A673 (cell line): ENCODE results near the gene SF3A2. TPM values are rescaled to one million over a fixed set of nuclear protein-coding genes. Genes with fewer than 3 reads are reported as not detected.

ENCODE experiments used
- BruUV-seq: library from RNA; stranded (reverse); fragments of 400-500 nt; replicated peaks from 2 replicates; lab custom pipeline; 2021; lab: Mats Ljungman, UMichigan
- CTCF ChIA-PET: fragments of 300-600 bp; sonication (Branson Sonifier 250); formaldehyde crosslinking; loops from one replicate; lab custom pipeline; 2022; ENCODE audit warnings: antibody characterized with exemption; lab: Charles Lee
- POLR2A ChIA-PET: fragments of 300-600 bp; sonication (Branson Sonifier 250); formaldehyde crosslinking; loops from one replicate; lab custom pipeline; 2022; ENCODE audit warnings: antibody characterized with exemption; ENCODE audit not compliant: low non-redundant PET; lab: Charles Lee
- DNase-seq: peaks from one replicate; pipeline ENCODE4 v3.0.0-alpha.2; 2015; ENCODE audit warnings: low spot score
- H3K27ac ChIP-seq: fragments of 200-600 bp; sonication (generic); 2 replicates; pipeline ENCODE4 v1.5.1; 2016; ENCODE audit warnings: mixed run types, low read depth, mild to moderate bottlenecking, mixed read lengths, antibody characterized with exemption, low read length; ENCODE audit not compliant: poor library complexity, severe bottlenecking
- H3K27me3 ChIP-seq: fragments of 200-600 bp; sonication (generic); replicated peaks from 2 replicates; pipeline ENCODE4 v1.6.1; 2017; ENCODE audit warnings: mixed run types, low read depth, mild to moderate bottlenecking, mixed read lengths, antibody characterized with exemption, low read length; ENCODE audit not compliant: insufficient read depth, poor library complexity
- H3K36me3 ChIP-seq: fragments of 200-600 bp; sonication (generic); 2 replicates; pipeline ENCODE4 v1.6.1; 2016; ENCODE audit warnings: mixed run types, mild to moderate bottlenecking, mixed read lengths, antibody characterized with exemption, low read length; ENCODE audit not compliant: insufficient read depth, poor library complexity, severe bottlenecking
- H3K4me1 ChIP-seq: fragments of 200-600 bp; sonication (generic); 2 replicates; pipeline ENCODE4 v1.6.1; 2017; ENCODE audit warnings: mixed run types, mild to moderate bottlenecking, mixed read lengths, antibody characterized with exemption, low read length; ENCODE audit not compliant: insufficient read depth, poor library complexity, severe bottlenecking
- H3K4me3 ChIP-seq: fragments of 200-600 bp; sonication (generic); 2 replicates; pipeline ENCODE4 v1.5.1; 2016; ENCODE audit warnings: low read depth, mixed run types, mild to moderate bottlenecking, mixed read lengths, low read length; ENCODE audit not compliant: poor library complexity, severe bottlenecking
- H3K9me3 ChIP-seq: fragments of 200-600 bp; sonication (generic); 2 replicates; pipeline ENCODE4 v1.6.1; 2016; ENCODE audit warnings: mixed run types, low read depth, mild to moderate bottlenecking, mixed read lengths, antibody characterized with exemption, low read length; ENCODE audit not compliant: poor library complexity, severe bottlenecking
- EZH2 ChIP-seq: fragments of 200-600 bp; sonication (generic); IDR thresholded peaks from 2 replicates; pipeline ENCODE4 v1.6.1; 2017; ENCODE audit warnings: borderline replicate concordance, low read depth, mild to moderate bottlenecking, mixed read lengths, antibody characterized with exemption, low read length; ENCODE audit not compliant: poor library complexity, severe bottlenecking
- intact Hi-C: fragments of 100-400 bp; cut with micrococcal nuclease; formaldehyde crosslinking; loops from one replicate; pipeline ENCODE4 v1.10.0; 2022; ENCODE audit not compliant: unreplicated experiment
- total RNA-seq: library from RNA; stranded (reverse); gene quantifications from 2 replicates; pipeline ENCODE4 v1.2.3, GENCODE V29; 2021
- TF ChIP-seq, protein P1 (sequence below): fragments of 300-800, 200-600 bp; sonication (generic); conservative IDR thresholded peaks from 2 replicates; pipeline ENCODE4 v1.5.1; 2017; ENCODE audit warnings: low read depth, mild to moderate bottlenecking, antibody characterized with exemption, low read length, moderate library complexity, mixed read lengths

SF3A2 gene
- total RNA-seq, 1 experiment from 2014 or later = 187 TPM

DNA sequence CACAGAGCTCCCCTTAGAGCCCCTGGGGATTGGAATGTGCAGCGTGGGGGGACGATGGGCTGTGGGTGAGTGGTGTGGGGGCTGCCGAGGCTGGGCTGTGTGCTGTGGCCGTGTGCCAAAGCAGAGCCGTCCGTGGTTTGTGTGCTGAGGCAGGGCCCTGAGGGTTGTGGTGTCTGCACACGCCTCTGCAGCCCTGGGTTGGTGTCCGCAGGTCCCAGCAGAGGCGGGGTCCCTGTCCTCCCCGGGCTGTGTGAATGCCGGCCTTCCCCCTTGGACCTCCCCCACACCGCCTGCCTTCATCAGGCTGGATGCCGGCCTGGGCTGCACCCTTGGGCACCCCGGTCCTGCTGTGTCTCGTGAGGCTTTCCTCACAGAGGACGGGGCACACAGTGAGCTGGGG, 46.7 kb upstream of the SF3A2 start:
- ChIA-PET POLR2A (no interaction called here), CTCF (no interaction called here)
- DNase-seq = no peak

DNA sequence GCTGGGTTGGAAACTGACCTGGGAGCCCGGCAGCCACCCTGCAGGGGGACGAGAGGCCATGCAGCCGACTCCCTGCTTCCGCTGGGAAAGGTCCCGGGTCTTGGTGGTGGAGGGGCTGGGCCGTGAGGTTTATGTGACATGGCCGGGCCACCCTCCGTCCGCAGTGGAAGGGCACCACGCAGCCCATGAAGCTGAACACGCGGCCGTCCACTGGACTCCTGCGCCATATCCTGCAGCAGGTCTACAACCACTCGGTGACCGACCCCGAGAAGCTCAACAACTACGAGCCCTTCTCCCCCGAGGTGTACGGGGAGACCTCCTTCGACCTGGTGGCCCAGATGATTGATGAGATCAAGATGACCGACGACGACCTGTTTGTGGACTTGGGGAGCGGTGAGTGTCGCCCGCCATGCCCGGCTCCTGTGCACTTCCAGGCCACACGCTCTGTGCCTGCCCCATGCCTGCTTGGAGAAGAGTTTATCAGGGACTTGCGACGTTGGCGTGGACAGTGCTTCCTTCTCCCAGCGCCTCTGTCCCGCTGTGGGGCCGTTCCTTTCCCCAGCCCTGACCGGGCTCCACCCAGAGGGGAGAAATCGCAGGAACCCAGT, 45.7 kb upstream of the SF3A2 start:
- H3K27ac ChIP-seq = no peak overlapping the region
- ChIA-PET POLR2A (no interaction called here), CTCF (no interaction called here)
- H3K27me3 ChIP-seq = no peaks in the 10 kb centered on the region
- peaks cover 60% of the 10 kb centered on the region for H3K36me3 ChIP-seq
- H3K4me1 ChIP-seq = no peaks in the 10 kb centered on the region
- no TSS peak for BruUV-seq
- intact Hi-C loops = no loop called here
- no peak for DNase-seq
- TF ChIP-seq EZH2 = no peak
- TF ChIP-seq, protein P1, sequence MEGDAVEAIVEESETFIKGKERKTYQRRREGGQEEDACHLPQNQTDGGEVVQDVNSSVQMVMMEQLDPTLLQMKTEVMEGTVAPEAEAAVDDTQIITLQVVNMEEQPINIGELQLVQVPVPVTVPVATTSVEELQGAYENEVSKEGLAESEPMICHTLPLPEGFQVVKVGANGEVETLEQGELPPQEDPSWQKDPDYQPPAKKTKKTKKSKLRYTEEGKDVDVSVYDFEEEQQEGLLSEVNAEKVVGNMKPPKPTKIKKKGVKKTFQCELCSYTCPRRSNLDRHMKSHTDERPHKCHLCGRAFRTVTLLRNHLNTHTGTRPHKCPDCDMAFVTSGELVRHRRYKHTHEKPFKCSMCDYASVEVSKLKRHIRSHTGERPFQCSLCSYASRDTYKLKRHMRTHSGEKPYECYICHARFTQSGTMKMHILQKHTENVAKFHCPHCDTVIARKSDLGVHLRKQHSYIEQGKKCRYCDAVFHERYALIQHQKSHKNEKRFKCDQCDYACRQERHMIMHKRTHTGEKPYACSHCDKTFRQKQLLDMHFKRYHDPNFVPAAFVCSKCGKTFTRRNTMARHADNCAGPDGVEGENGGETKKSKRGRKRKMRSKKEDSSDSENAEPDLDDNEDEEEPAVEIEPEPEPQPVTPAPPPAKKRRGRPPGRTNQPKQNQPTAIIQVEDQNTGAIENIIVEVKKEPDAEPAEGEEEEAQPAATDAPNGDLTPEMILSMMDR = no peak
- no peak overlapping the region for H3K4me3 ChIP-seq
- no peaks in the 10 kb centered on the region for H3K9me3 ChIP-seq

More for the DNA sequence above, 46.7 kb upstream of the SF3A2 start:
- BruUV-seq = no TSS peak
- Histone ChIP-seq H3K4me3 (no peak overlapping the region), H3K27ac (no peak overlapping the region), H3K4me1 (no peaks in the 10 kb centered on the region), H3K9me3 (no peaks in the 10 kb centered on the region), H3K27me3 (no peaks in the 10 kb centered on the region), H3K36me3 (peaks cover 67% of the 10 kb centered on the region)
- intact Hi-C loops = no loop called here
- TF ChIP-seq, protein P1 = no peak
- TF ChIP-seq EZH2 = no peak

DNA sequence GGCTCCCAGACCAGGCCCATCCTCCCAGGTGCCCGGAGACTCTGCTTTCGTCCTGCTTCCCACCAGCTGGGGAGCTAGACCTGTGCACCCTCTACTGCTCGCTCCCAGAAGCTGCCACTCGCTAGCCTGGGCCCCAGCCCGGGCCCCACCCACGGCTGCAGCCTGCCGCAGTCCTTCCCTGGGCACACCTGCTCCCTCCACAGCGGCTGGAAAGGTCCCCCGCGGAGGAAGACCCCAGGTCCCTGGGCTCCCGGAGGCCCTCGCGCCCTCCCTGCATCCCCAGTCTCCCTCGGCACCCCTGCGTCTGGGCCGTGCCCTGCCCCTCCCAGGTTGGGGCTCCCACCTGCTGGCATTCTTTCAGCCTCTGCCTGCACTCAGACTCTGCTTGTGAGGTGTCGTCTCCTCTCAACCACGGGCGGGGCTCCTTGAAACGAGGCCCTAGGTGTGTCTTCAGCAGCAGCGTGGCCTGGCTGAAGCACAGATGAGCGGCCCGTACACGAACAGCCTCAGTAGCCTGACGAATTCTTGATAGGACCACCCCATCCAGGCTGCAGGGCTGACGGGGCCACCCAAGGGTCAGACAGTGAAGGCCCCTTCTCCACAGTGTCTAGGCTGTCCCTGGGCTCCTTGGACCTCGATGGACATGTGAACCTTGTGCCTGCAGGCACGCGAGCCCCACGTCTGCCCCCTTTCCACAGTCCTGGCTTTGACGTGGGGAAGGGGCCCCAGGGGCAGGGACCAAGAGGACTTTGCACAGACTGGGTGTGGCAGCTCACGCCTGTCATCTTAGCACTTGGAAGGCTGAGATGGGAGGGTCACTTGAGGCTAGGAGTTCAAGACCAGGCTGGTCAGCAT, 44.9 kb upstream of the SF3A2 start:
- BruUV-seq = no TSS peak
- intact Hi-C loops = no loop called here
- ChIA-PET POLR2A (no interaction called here), CTCF (no interaction called here)
- TF ChIP-seq, protein P1 = no peak
- TF ChIP-seq EZH2 = no peak
- DNase-seq = no peak
- peaks cover 57% of the 10 kb centered on the region for H3K36me3 ChIP-seq
- H3K9me3 ChIP-seq = no peaks in the 10 kb centered on the region
- H3K4me1 ChIP-seq = no peaks in the 10 kb centered on the region
- H3K27ac ChIP-seq = no peak overlapping the region
- H3K4me3 ChIP-seq = no peak overlapping the region
- H3K27me3 ChIP-seq = no peaks in the 10 kb centered on the region
